GM18519 (cell line): Measurements from ENCODE around the gene TRIM54.
"Not testable (repeated sequence)": the region's sequence is repeated elsewhere in the genome, so short reads cannot be mapped to it uniquely, and the experiment has no call there.

Source experiments
- ATAC-seq: cut with Tn5 transposase; IDR thresholded peaks from one replicate; pipeline ENCODE4 v1.9.1; 2021; ENCODE audit warnings: mild to moderate bottlenecking, moderate library complexity; ENCODE audit not compliant: unreplicated experiment, low FRiP score

Gene TRIM54

DNA sequence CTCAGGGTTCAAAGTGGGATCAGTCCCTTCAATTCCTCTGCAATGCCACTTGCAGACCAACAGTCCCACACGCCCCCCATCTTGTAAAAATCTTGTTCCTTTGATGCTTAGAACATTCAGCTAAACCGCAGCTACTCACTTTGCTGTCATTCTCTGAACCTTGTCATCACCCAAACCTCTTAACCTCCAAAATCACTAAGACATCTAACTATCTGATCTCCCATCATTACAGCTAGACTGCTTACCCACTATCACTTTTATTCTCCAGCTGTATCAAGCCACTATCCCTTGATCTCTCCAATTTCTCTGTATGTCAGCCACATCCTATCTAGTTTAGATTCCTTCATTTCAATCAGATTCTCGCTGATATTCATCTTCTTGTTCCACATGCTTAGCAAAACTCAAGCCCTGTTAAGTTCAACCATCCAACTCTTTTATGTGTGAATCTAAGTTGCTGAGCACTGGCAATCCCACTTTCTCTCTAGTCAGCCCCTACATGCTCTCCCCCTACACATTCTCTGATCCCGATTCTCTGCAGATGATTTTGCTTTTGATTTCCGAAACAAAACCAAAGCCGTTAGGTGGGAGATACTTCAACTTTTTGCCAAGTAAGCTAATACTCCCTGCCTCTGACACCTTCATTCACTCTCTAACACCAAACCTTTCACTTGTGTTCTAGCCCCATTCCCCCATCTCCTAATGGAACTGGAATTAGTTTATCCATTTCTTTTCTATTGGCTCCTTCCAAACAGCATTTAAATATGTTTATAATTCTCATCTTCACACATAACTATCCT is 69.8 kb downstream of the TRIM54 start:
- no peak for ATAC-seq

DNA sequence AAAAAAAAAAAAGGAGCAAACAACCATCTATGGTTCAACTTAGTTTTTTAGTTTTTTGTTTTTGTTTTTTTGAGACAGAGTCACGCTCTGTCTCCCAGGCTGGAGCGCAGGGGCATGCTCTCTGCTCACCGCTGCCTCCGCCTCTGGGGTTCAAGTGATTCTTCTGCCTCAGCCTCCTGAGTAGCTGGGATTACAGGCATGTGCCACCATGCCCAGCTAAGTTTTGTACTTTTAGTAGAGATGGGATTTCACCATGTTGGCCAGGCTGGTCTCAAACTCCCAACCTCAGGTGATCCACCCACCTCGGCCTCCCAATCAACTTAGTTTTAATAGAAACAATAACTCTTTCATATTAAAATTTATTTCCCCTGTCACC is 71.1 kb downstream of the TRIM54 start:
- ATAC-seq = not testable (repeated sequence)

DNA sequence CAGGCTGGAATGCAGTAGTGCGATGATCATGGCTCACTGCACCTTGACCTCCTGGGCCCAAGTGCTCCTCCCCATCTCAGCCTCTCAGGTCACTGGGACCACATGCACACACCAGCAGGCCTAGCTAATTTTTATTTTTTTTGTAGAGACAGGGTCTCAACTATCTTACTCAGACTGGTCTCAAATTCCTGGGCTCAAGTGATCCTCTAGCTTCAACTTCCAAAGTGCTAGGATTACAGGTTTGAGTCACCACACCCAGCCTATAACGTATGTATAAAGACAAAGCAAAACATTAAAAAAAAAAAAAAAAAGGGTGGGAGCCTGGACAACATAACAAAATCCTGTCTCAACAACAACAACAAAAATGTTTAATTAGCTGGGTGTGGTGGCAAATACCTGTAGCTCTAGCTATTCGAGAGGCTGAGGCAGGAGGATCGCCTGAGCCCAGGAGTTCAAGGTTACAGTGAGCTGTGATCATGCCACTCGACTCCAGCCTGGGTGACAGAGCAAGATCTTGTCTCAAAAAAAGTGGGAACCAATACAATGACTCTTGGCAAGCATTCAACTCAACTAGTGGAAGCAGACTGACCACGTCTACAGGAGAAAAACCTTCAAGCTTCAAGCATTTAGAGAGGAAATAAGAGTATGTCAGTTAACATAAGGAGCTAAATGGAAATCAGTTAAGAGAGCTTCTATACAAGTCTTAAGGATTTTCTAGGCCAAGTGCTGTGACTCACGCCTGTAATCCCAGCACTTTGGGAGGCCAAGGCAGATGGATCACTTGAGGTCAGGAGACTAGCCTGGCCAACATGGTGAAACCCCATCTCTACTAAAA is 71.8 kb downstream of the TRIM54 start:
- no peak for ATAC-seq

DNA sequence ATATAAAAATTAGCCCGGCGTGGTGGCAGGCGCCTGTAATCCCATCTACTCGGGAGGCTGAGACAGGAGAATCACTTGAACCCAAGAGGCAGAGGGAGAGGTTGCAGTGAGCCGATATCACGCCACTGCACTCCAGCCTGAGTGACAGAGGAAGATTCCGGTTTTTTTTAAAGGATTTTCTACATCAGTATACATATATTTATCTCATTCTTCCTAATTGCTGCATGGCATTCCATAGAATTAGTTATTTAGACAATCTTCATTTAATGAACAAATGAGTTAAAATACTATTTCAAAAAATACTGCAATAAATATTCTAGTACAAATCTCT is 72.3 kb downstream of the TRIM54 start:
- no peak for ATAC-seq

DNA sequence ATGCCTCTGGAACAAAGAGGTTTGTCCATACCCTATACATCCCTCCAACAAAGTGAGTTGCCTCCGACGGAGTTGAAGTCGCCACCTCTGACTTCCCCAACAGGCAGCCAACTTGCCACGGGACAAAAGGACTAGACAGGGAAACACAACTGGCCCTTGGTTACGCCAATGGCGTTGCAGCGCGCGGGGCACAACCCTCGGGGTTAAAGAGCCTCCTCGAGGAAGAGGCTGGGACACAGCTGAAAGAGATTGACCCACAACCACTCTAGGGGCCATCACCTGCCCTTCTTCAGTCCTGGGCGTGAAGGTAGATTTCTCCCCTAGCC is 73.8 kb downstream of the TRIM54 start:
- peak; percentile 20 for ATAC-seq

DNA sequence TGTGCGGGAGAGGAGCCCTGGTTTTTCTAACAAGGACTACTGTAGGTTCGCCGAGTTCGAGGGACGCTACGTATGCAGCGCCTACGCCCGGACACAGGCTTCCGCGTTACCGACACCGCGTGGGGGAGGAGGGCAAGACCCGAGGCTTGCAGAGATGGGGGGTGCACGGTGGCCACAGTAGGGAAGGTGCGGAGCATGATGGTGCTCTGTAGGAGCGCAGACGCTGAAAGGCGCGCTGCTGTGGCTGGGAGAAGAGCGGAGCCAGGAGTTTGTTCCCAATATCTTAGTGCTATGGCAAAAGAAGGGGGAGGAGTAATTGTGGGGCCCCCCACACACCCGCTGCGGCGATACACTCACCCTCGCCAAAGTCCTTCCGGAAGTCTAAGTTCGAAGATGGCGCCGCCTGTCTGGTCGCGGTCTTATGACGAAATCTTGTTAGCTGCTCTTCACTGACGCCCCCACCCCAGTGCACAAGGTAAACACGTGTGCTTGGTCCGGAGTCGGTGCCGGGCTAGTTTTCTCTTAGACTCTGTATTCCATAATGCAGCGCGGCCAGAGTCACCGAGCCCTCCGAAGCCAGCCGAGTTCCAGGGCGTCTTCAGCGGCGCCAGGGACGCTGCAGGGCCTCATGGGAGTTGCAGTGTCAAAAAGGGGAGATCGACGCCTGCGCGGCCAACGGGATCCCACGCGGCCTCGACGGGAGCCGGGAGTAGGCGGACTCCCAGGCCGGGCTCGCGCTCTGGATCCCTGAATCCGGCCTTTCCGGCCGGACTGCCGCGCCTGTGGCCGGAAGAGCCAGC is 74.4 kb downstream of the TRIM54 start, which contains the start of gene GTF3C2:
GTF3C2 (minus strand) TSS at position 383 of the 800 bp plus-strand sequence. CDS start 13,210 bp downstream, outside the sequence.
- peak; percentile 70 for ATAC-seq
